GM21367 (cell line): Measurements from ENCODE around the gene CTRL.
A peak's percentile ranks its signal among the peaks of the same experiment; 100 is the strongest.

Source experiments
- ATAC-seq: cut with Tn5 transposase; IDR thresholded peaks from one replicate; pipeline ENCODE4 v1.9.1; 2021; ENCODE audit not compliant: unreplicated experiment

Gene CTRL

GRCh38 chr16:67892899-67893742 lies 38.5 kb downstream of the CTRL start, which contains the start of gene PSKH1:
TSS of gene PSKH1 (plus strand) at chr16:67893254. CDS start at chr16:67908750, 15,496 bp downstream.
- ATAC-seq = peak; percentile 82

- ATAC-seq = no peak
Measured at GRCh38 chr16:67892375-67892774, 39.3 kb downstream of the CTRL start.

- ATAC-seq = no peak
Measured at GRCh38 chr16:67888331-67888730, 43.3 kb downstream of the CTRL start.

GRCh38 chr16:67886387-67886786 lies 45.3 kb downstream of the CTRL start:
- no peak for ATAC-seq

GRCh38 chr16:67885976-67886375 lies 45.7 kb downstream of the CTRL start:
- ATAC-seq = no peak

GRCh38 chr16:67885545-67885944 lies 46.1 kb downstream of the CTRL start:
- no peak for ATAC-seq

GRCh38 chr16:67884684-67885083 lies 47.0 kb downstream of the CTRL start, which contains the start of gene NRN1L:
TSS of gene NRN1L (plus strand) at chr16:67884885. CDS start at chr16:67884904, 19 bp downstream.
- ATAC-seq = no peak

GRCh38 chr16:67883872-67884261 lies 47.8 kb downstream of the CTRL start:
- ATAC-seq = no peak

GRCh38 chr16:67883146-67883871 lies 48.4 kb downstream of the CTRL start:
- ATAC-seq = no peak

GRCh38 chr16:67882374-67883145 lies 49.1 kb downstream of the CTRL start:
- ATAC-seq = no peak

- ATAC-seq = no peak
Measured at GRCh38 chr16:67881621-67882161, 50.0 kb downstream of the CTRL start.

GRCh38 chr16:67880584-67880983 lies 51.1 kb downstream of the CTRL start:
- no peak for ATAC-seq

GRCh38 chr16:67879936-67880335 lies 51.7 kb downstream of the CTRL start:
- no peak for ATAC-seq
